Calu3 (cell line): Measurements from ENCODE around the gene DST. TPM values are rescaled to one million over a fixed set of nuclear protein-coding genes. Genes with fewer than 3 reads are reported as not detected.

Source experiments
- BruUV-seq: library from RNA; stranded (reverse); fragments of 400-500 nt; replicated peaks from 2 replicates; lab custom pipeline; 2021; lab: Mats Ljungman, UMichigan
- CTCF ChIA-PET: fragments of 300-600 bp; sonication (Branson Sonifier 250); formaldehyde crosslinking; loops from one replicate; lab custom pipeline; 2022; ENCODE audit warnings: antibody characterized with exemption; lab: Charles Lee
- DNase-seq: peaks from one replicate; pipeline ENCODE4 v3.0.0; 2022
- H3K27ac Mint-ChIP-seq: one replicate; pipeline ENCODE4 v1.8.0; 2022; ENCODE audit warnings: mixed read lengths; ENCODE audit not compliant: unreplicated experiment
- H3K27me3 Mint-ChIP-seq: one replicate; pipeline ENCODE4 v1.8.0; 2022; ENCODE audit warnings: mixed read lengths; ENCODE audit not compliant: unreplicated experiment
- H3K36me3 Mint-ChIP-seq: one replicate; pipeline ENCODE4 v1.8.0; 2022; ENCODE audit warnings: mild to moderate bottlenecking, moderate library complexity, mixed read lengths; ENCODE audit not compliant: insufficient read depth, unreplicated experiment
- H3K4me1 Mint-ChIP-seq: one replicate; pipeline ENCODE4 v1.8.0; 2022; ENCODE audit warnings: mild to moderate bottlenecking, low read depth, mixed read lengths; ENCODE audit not compliant: unreplicated experiment
- H3K4me3 Mint-ChIP-seq: one replicate; pipeline ENCODE4 v1.8.0; 2022; ENCODE audit warnings: mild to moderate bottlenecking, low read depth, moderate library complexity, mixed read lengths; ENCODE audit not compliant: unreplicated experiment
- H3K9me3 Mint-ChIP-seq: one replicate; pipeline ENCODE4 v1.8.0; 2022; ENCODE audit warnings: low read depth, mixed read lengths; ENCODE audit not compliant: unreplicated experiment
- intact Hi-C: fragments of 100-400 bp; cut with micrococcal nuclease; formaldehyde crosslinking; loops from one replicate; pipeline ENCODE4 v1.10.0; 2022; ENCODE audit not compliant: unreplicated experiment
- total RNA-seq: library from RNA; stranded (reverse); gene quantifications from 2 replicates; pipeline ENCODE4 v1.2.3, GENCODE V29; 2022
- TF ChIP-seq, protein P1 (sequence below): fragments of 200-600 bp; IDR thresholded peaks from one replicate; pipeline ENCODE4 v1.8.0; 2022; ENCODE audit warnings: antibody characterized with exemption; ENCODE audit not compliant: unreplicated experiment

DST gene
- total RNA-seq, 1 experiment from 2014 or later: 212 TPM

DNA sequence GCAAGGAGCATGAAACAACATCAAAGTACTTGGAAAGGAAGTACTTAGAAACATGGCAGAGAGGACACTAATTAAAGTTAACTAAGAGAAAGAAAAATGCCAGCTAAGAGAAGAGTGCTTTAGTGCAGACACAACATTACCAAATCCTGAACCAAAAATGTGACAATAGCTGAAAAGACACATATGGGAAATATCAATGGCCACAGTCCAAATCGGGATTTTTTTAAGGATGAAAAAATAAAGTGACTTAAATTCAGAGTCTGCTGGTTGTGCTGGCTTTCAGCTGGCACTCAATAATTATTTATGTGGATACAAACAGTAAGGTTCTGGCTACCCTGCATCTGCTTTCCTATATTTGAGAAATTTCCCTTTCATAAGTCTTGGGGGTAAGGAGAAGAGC is 12.6 kb upstream of the DST start:
- H3K27ac Mint-ChIP-seq: peak overlapping the region; percentile 96
- H3K4me3 Mint-ChIP-seq: peak overlapping the region; percentile 25
- BruUV-seq: no TSS peak
- no peaks in the 10 kb centered on the region for H3K27me3 Mint-ChIP-seq
- peaks cover 74% of the 10 kb centered on the region for H3K4me1 Mint-ChIP-seq
- TF ChIP-seq, protein P1, sequence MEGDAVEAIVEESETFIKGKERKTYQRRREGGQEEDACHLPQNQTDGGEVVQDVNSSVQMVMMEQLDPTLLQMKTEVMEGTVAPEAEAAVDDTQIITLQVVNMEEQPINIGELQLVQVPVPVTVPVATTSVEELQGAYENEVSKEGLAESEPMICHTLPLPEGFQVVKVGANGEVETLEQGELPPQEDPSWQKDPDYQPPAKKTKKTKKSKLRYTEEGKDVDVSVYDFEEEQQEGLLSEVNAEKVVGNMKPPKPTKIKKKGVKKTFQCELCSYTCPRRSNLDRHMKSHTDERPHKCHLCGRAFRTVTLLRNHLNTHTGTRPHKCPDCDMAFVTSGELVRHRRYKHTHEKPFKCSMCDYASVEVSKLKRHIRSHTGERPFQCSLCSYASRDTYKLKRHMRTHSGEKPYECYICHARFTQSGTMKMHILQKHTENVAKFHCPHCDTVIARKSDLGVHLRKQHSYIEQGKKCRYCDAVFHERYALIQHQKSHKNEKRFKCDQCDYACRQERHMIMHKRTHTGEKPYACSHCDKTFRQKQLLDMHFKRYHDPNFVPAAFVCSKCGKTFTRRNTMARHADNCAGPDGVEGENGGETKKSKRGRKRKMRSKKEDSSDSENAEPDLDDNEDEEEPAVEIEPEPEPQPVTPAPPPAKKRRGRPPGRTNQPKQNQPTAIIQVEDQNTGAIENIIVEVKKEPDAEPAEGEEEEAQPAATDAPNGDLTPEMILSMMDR: no peak
- intact Hi-C loops: no loop called here
- CTCF ChIA-PET: no interaction called here
- no peaks in the 10 kb centered on the region for H3K9me3 Mint-ChIP-seq
- H3K36me3 Mint-ChIP-seq: peaks cover 29% of the 10 kb centered on the region
- no peak for DNase-seq

DNA sequence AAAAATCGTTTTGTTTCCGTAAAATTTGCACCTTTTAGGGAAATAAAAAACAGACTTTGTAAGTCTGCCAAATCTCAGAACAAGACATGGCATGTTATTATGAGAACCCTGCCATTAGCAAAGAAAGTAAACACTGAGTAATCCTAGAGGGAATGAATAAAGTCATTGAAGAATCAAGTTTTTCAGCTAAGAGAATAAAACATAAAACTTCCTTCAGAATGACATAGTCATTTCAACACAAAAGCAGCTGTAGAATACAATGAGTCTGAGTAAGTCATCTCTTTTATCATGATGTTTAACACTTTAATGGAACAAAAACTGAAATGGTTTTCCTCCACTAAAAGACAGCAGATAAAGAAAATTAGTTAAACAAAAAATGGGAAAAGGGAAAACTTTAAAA is 10.3 kb upstream of the DST start:
- CTCF ChIA-PET: interaction anchor here (0.9 to 2.2 kb wide), 5 partner anchors 10 to 199 kb away, joined by 3 to 7 read pairs (median 4); no protein-coding TSS in a partner anchor
- no TSS peak for BruUV-seq
- DNase-seq: no peak
- Mint-ChIP-seq H3K27ac (peak overlapping the region; percentile 80), H3K4me3 (peak overlapping the region; percentile 18), H3K9me3 (no peaks in the 10 kb centered on the region), H3K27me3 (no peaks in the 10 kb centered on the region), H3K4me1 (peaks cover 74% of the 10 kb centered on the region), H3K36me3 (peaks cover 47% of the 10 kb centered on the region)
- intact Hi-C loops: loop anchor here (1.0 to 5.0 kb wide), 2 partner anchors 39 to 104 kb away; no protein-coding TSS in a partner anchor
- TF ChIP-seq, protein P1: no peak

DNA sequence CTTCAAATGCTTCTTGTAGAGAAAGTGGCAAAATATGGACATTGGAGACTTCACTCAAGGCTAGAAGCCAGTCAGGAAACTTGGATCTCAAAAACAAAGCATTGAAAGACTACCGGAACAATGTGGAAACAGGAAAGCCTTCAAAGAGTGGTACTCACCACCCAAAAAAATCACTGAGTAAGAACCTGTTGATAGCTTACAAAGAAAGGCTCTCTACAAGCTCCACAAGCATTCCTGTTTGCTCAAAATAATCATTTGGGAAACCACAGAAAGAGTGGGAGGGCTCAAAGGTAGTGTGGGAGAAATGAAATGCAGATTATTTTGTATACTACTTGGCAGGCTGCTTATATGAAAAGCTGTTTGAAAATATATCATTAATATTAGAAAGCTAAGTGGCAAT is 9.5 kb upstream of the DST start:
- no TSS peak for BruUV-seq
- peak; percentile 19 for DNase-seq
- Mint-ChIP-seq H3K9me3 (no peaks in the 10 kb centered on the region), H3K4me1 (peaks cover 74% of the 10 kb centered on the region), H3K4me3 (peak overlapping the region; percentile 18), H3K36me3 (peaks cover 51% of the 10 kb centered on the region), H3K27me3 (no peaks in the 10 kb centered on the region), H3K27ac (peak overlapping the region; percentile 80)
- intact Hi-C loops: loop anchor here (1.0 to 5.0 kb wide), 2 partner anchors 40 to 105 kb away; no protein-coding TSS in a partner anchor
- TF ChIP-seq, protein P1: no peak
- CTCF ChIA-PET: interaction anchor here (0.7 to 2.2 kb wide), 7 partner anchors 11 to 199 kb away, joined by 3 to 7 read pairs (median 4); no protein-coding TSS in a partner anchor

DNA sequence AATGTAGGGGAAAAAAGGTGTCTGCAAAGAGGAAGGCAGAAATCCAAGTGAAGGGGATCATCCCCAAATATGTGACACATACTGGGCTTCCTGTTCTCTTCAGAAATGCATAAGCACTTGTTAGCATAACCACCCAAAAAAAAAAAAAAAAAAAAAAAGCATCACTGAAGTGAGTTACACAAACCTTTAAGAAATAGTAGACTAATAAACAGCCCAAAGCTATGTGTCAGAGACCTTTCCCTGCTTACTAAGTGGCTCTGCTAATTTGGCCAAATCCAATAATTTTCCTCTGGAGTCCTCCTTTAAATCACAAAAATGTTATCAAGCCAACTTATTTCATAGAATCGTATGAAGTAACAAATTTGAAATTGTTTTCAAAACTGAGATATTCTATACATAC is 7.5 kb upstream of the DST start:
- intact Hi-C loops: loop anchor here (5.0 kb wide), 1 partner anchor 107 kb away; no protein-coding TSS in a partner anchor
- DNase-seq: no peak
- Mint-ChIP-seq H3K27ac (peak overlapping the region; percentile 90), H3K4me1 (peaks cover 58% of the 10 kb centered on the region), H3K36me3 (peaks cover 56% of the 10 kb centered on the region), H3K4me3 (peak overlapping the region; percentile 17), H3K27me3 (no peaks in the 10 kb centered on the region), H3K9me3 (no peaks in the 10 kb centered on the region)
- CTCF ChIA-PET: interaction anchor here (0.6 to 1.2 kb wide), 5 partner anchors 13 to 289 kb away, joined by 3 to 5 read pairs (median 3); no protein-coding TSS in a partner anchor
- no TSS peak for BruUV-seq
- TF ChIP-seq, protein P1: no peak
